H1 (cell line): ENCODE measurements around the gene POLR3A.
"Not testable (repeated sequence)": the region's sequence is repeated elsewhere in the genome, so short reads cannot be mapped to it uniquely, and the experiment has no call there.

Experiments used
- CREB1 ChIP-seq: IDR thresholded peaks from 2 replicates; pipeline ENCODE4 v1.6.1; 2012; ENCODE audit warnings: inconsistent platforms
- EZH2 ChIP-seq: fragments of 200-600 bp; sonication (generic); IDR thresholded peaks from 2 replicates; pipeline ENCODE4 v1.7.1; 2012; ENCODE audit warnings: low read depth, mild to moderate bottlenecking, moderate library complexity, low read length, inconsistent platforms; ENCODE audit not compliant: severe bottlenecking
- HDAC6 ChIP-seq: IDR thresholded peaks from one replicate; pipeline ENCODE4 v1.7.1; 2012; ENCODE audit warnings: low read depth, mild to moderate bottlenecking, inconsistent platforms, low read length, moderate library complexity
- POLR2A ChIP-seq, 2 experiments: IDR thresholded peaks; 1 replicate in 1 of 2; 2 replicates in 1 of 2; pipeline ENCODE4 v1.6.1; 2011; ENCODE audit warnings: low read depth in 2 of 2, low read length in 2 of 2, mild to moderate bottlenecking in 2 of 2; ENCODE audit errors: control extremely low read depth in 1 of 2
- SIN3A ChIP-seq, 2 experiments: IDR thresholded peaks in 1 of 2; conservative IDR thresholded peaks in 1 of 2; 2 replicates each; pipeline ENCODE4 v1.6.1; 2011 to 2012; ENCODE audit warnings: low read length in 2 of 2, improper control_type of control experiment in 1 of 2, low read depth in 1 of 2, mild to moderate bottlenecking in 1 of 2
- SP1 ChIP-seq: IDR thresholded peaks from 2 replicates; pipeline ENCODE4 v1.6.1; 2011; ENCODE audit warnings: low read depth, low read length
- SRF ChIP-seq: IDR thresholded peaks from 2 replicates; pipeline ENCODE4 v1.6.1; 2011; ENCODE audit warnings: mild to moderate bottlenecking, low read depth, low read length, moderate library complexity
- TF ChIP-seq, protein P1 (sequence below), 3 experiments: IDR thresholded peaks; 1 replicate in 2 of 3; 2 replicates in 1 of 3; pipeline versions ENCODE4 v1.5.1 to v1.6.1; 2011; ENCODE audit warnings: low read length in 3 of 3, mild to moderate bottlenecking in 3 of 3, inconsistent platforms in 2 of 3, low read depth in 1 of 3, moderate library complexity in 1 of 3; ENCODE audit not compliant: insufficient read depth in 1 of 3; ENCODE audit errors: control extremely low read depth in 1 of 3

- not testable (repeated sequence) for TF ChIP-seq SIN3A (conservative IDR thresholded peaks at IDR 0.05 in 1 of 2, IDR thresholded peaks at IDR 0.05 in 1 of 2; ENCODE audit: low read depth in 1 of 2, low read length in 2 of 2); SRF; EZH2; CREB1; POLR2A (IDR thresholded peaks at IDR 0.05; ENCODE audit: control extremely low read depth in 1 of 2, low read depth in 2 of 2, low read length in 2 of 2); HDAC6; SP1
- TF ChIP-seq, protein P1, sequence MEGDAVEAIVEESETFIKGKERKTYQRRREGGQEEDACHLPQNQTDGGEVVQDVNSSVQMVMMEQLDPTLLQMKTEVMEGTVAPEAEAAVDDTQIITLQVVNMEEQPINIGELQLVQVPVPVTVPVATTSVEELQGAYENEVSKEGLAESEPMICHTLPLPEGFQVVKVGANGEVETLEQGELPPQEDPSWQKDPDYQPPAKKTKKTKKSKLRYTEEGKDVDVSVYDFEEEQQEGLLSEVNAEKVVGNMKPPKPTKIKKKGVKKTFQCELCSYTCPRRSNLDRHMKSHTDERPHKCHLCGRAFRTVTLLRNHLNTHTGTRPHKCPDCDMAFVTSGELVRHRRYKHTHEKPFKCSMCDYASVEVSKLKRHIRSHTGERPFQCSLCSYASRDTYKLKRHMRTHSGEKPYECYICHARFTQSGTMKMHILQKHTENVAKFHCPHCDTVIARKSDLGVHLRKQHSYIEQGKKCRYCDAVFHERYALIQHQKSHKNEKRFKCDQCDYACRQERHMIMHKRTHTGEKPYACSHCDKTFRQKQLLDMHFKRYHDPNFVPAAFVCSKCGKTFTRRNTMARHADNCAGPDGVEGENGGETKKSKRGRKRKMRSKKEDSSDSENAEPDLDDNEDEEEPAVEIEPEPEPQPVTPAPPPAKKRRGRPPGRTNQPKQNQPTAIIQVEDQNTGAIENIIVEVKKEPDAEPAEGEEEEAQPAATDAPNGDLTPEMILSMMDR (IDR thresholded peaks at IDR 0.05; ENCODE audit: control extremely low read depth in 1 of 3, insufficient read depth in 1 of 3, low read depth in 1 of 3, low read length in 3 of 3), result not testable (repeated sequence)
Observed at GRCh38 chr10:78070064-78070463, 40.7 kb upstream of the POLR3A start.
